BJ (cell line): ENCODE results near the gene CDC25C. TPM values are rescaled to one million over a fixed set of nuclear protein-coding genes. Genes with fewer than 3 reads are reported as not detected.

Experiments
- CTCF ChIA-PET: fragments of 350-600 bp; formaldehyde crosslinking; extraction: SDS; loops from one replicate; lab custom pipeline; 2021; ENCODE audit warnings: antibody characterized with exemption, inconsistent platforms; lab: Yijun Ruan, JAX
- POLR2A ChIA-PET: fragments of 300-600 bp; sonication (Branson Sonifier 250); formaldehyde crosslinking; extraction: SDS; loops from one replicate; lab custom pipeline; 2021; ENCODE audit warnings: antibody characterized with exemption; lab: Charles Lee
- DNase-seq: peaks from one replicate; pipeline ENCODE4 v3.0.0-alpha.2; 2011; ENCODE audit warnings: low read depth
- H3K27me3 ChIP-seq: 2 replicates; pipeline ENCODE4 v1.6.0; 2011; ENCODE audit warnings: low read length; ENCODE audit not compliant: control insufficient read depth, insufficient read depth
- H3K36me3 ChIP-seq: 2 replicates; pipeline ENCODE4 v1.5.1; 2011; ENCODE audit warnings: low read length; ENCODE audit not compliant: control insufficient read depth, insufficient read depth
- H3K4me3 ChIP-seq: 2 replicates; pipeline ENCODE4 v1.5.1; 2011; ENCODE audit warnings: low read depth, mild to moderate bottlenecking, control low read depth, low read length
- polyA plus RNA-seq: library from polyadenylated mRNA; depleted of rRNA; stranded (reverse); fragments of >200 nt; gene quantifications from 2 replicates; pipeline ENCODE4 v1.2.3, GENCODE V29; 2011
- TF ChIP-seq, protein P1 (sequence below): IDR thresholded peaks from 2 replicates; pipeline ENCODE4 v1.5.1; 2011; ENCODE audit warnings: low read depth, mild to moderate bottlenecking, control low read depth, inconsistent platforms, low read length, moderate library complexity; ENCODE audit not compliant: insufficient read depth

Gene CDC25C
- polyA plus RNA-seq, 1 experiment = 7.8 TPM

DNA sequence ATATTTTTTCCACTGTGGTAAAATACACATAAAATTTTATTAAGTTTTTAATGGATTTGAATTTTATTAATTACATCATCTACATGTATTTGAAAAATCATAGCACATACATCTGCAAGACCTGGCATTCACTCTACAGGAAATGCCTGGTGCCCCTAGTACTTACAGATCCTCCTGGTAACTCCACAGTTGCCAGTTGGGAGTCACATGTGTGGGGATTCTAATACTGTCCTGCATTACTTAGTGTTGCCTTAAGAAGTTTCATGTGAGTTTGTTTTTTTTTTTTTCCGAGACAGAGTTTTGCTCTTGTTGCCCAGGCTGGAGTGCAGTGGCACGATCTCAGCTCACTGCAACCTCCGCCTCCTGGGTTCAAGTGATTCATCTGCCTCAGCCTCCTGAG is 38.9 kb upstream of the CDC25C start:
- POLR2A ChIA-PET = no interaction called here
- Histone ChIP-seq H3K27me3 (no peaks in the 10 kb centered on the region), H3K36me3 (no peaks in the 10 kb centered on the region), H3K4me3 (no peak overlapping the region)
- no peak for DNase-seq
- CTCF ChIA-PET = interaction anchor here (0.7 to 8.8 kb wide), 6 partner anchors 18 to 150 kb away, joined by 3 to 93 read pairs (median 4); partner anchors contain the start of gene KDM3B
- TF ChIP-seq, protein P1, sequence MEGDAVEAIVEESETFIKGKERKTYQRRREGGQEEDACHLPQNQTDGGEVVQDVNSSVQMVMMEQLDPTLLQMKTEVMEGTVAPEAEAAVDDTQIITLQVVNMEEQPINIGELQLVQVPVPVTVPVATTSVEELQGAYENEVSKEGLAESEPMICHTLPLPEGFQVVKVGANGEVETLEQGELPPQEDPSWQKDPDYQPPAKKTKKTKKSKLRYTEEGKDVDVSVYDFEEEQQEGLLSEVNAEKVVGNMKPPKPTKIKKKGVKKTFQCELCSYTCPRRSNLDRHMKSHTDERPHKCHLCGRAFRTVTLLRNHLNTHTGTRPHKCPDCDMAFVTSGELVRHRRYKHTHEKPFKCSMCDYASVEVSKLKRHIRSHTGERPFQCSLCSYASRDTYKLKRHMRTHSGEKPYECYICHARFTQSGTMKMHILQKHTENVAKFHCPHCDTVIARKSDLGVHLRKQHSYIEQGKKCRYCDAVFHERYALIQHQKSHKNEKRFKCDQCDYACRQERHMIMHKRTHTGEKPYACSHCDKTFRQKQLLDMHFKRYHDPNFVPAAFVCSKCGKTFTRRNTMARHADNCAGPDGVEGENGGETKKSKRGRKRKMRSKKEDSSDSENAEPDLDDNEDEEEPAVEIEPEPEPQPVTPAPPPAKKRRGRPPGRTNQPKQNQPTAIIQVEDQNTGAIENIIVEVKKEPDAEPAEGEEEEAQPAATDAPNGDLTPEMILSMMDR = no peak

DNA sequence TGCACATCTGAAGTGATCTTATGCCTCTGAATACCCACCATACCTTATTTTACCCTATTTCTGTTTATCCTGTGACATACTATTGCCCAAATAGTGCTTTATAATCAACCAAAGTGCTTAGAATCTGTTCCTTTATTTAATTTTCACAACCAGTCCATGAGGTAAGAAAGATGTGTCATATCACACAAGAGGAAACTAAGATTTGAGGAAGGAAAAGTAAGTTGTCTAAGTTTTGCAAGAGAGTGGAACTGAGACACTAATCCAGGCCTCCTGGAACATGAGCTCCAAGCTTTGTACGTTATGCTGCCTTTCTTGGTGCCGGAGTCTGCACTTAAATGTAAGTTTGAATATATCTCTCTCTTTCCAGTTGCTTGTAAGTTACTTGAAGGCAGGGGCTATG is 38.1 kb upstream of the CDC25C start:
- H3K4me3 ChIP-seq = no peak overlapping the region
- no peak for DNase-seq

DNA sequence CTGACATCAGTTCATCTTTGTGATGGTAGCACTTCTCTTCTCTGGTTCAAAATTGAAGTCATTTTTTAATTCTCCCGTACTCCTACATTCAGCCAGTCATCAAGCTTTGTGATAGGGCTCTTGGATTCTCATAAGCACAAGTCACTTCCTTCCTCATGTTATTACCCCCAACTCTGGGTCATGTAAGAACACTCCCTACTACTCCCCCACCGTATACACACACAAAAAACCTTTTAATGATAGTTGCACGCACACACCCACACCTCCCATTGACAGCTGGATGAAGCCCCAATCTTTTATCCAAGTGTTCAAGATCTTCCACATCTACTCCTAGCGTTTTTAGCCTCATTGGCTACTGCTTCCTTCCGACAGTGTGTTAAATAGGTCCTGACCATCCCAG is 37.7 kb upstream of the CDC25C start:
- H3K4me3 ChIP-seq = no peak overlapping the region
- POLR2A ChIA-PET = no interaction called here
- CTCF ChIA-PET = interaction anchor here (0.6 to 8.8 kb wide), 2 partner anchors 13 to 17 kb away, joined by 3 to 93 read pairs; partner anchors contain the start of gene KDM3B

More for the DNA sequence above, 38.1 kb upstream of the CDC25C start:
- ChIA-PET CTCF (interaction anchor here (0.6 to 8.8 kb wide), 5 partner anchors 13 to 42 kb away, joined by 3 to 93 read pairs (median 3); partner anchors contain the start of gene KDM3B), POLR2A (no interaction called here)
- TF ChIP-seq, protein P1 = no peak
- Histone ChIP-seq H3K36me3 (no peaks in the 10 kb centered on the region), H3K27me3 (no peaks in the 10 kb centered on the region)

DNA sequence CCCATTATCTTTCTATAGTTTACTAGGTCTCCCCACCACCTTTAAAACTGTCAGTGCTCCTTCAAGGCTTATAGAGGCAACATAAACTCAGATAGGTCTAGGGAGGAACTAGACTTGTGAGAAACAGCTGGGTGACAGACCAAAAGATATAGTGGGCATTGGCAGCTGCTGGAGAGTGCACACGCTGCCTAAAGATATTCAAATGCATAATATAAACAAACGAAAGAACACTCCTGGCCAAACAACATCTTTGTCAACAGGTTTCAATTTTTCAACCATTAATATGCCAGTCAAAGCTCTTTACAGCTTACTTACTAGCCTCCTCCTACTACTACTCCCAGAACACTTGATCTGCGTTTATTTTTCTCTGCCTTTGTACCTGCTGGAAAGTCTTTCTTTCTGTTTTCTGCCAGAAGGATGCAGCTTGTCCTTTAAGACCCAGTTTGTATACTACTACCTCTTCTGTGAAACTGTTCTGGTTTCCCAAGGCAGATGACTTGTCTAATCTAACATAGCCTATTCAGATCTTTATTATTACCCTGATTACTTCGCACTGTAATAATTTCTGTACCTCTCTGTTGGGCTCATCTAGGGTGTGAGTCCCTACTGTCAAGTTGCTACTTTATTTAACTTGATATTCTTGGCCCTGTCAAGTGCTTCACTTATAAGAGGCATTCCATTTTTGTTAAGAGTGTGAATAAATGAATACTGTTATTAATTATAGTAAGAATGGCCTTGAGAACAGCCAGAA is 35.2 kb upstream of the CDC25C start:
- ChIA-PET CTCF (interaction anchor here (8.8 kb wide), 1 partner anchor 15 kb away, joined by 93 read pairs; the partner anchor contains the start of gene KDM3B), POLR2A (no interaction called here)
- Histone ChIP-seq H3K36me3 (no peaks in the 10 kb centered on the region), H3K27me3 (no peaks in the 10 kb centered on the region), H3K4me3 (no peak overlapping the region)
- DNase-seq = no peak
- TF ChIP-seq, protein P1 = no peak

More for the DNA sequence above, 37.7 kb upstream of the CDC25C start:
- no peaks in the 10 kb centered on the region for H3K36me3 ChIP-seq
- TF ChIP-seq, protein P1 = no peak
- H3K27me3 ChIP-seq = no peaks in the 10 kb centered on the region
- DNase-seq = no peak

DNA sequence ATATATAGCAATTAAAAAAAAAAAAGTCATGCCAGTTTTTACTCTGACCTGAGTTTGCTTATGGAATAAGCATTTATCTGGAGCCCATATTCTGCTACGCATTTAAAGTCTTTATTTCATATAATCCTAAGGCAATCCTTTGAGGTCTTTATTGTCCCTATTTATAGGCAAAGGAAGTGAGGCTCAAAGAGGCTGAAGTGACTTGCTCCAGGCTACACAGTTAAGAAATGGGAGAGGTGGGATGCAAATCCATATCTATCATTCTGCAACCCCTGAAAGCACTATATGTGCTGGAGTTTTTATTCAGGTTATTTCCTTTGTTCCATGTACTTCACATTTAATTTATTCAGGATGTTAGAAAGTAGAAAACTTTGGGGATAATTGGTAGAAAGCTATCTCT is 33.0 kb upstream of the CDC25C start:
- POLR2A ChIA-PET = no interaction called here

More for the DNA sequence above, 33.0 kb upstream of the CDC25C start:
- TF ChIP-seq, protein P1 = no peak
- Histone ChIP-seq H3K4me3 (no peak overlapping the region), H3K27me3 (no peaks in the 10 kb centered on the region), H3K36me3 (no peaks in the 10 kb centered on the region)
- CTCF ChIA-PET = interaction anchor here (8.8 kb wide), 1 partner anchor 12 kb away, joined by 93 read pairs; the partner anchor contains the start of gene KDM3B
- no peak for DNase-seq
